ENCODE results near the gene KIF24.
"Not testable (repeated sequence)": the region's sequence is repeated elsewhere in the genome, so short reads cannot be mapped to it uniquely, and the experiment has no call there.

Gene KIF24

GRCh38 chr9:34328987-34329832, at the start of gene KIF24, which contains the start of gene NUDT2:
Gene KIF24 (minus strand): TSS chr9:34329268. CDS start chr9:34311346, 17,922 bp downstream.
Gene NUDT2 (plus strand): TSS chr9:34329569. CDS start chr9:34339040, 9,471 bp downstream.
- DNase-seq = peak; percentile 99

DNA sequence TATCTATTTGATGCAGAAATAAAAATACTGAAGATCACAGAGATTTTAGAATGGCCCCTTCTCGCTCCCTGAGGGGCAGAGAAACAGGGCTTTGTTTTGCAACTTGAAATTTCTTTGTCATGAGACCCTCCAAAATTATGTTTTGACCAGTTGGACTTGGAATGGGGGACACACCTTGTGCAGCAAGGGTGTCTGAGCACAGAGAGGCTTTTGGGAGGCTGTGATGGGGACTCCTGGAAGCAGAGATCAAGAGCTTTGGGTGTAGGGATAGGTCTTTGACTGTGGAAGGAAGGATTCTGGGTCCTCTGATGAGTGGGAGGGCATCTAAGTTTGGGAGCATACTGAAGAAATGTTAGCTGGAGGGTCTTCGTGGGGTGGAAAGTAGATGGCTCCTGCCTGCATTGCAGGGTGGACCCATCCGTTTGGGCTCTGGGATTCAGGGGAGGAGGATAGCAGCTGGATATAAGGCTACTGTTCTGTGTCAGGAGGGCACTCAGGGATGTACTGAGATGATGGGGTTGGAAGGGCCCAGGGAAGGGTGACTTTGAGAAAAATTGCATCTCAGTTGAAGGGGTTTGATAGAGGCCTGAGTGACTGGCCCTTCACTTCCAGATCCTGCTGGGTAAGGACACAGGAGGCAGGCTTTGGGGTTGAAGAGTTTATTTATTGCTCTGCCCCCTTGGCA, 49.5 kb upstream of the KIF24 start:
- DNase-seq = no peak

GRCh38 chr9:34377404-34377746, 48.3 kb upstream of the KIF24 start:
- DNase-seq = no peak

GRCh38 chr9:34376596-34377403, 47.7 kb upstream of the KIF24 start, which contains the start of gene MYORG:
Gene MYORG (minus strand): TSS chr9:34376898. CDS start chr9:34372943, 3,955 bp downstream.
- DNase-seq = peak; percentile 99

DNA sequence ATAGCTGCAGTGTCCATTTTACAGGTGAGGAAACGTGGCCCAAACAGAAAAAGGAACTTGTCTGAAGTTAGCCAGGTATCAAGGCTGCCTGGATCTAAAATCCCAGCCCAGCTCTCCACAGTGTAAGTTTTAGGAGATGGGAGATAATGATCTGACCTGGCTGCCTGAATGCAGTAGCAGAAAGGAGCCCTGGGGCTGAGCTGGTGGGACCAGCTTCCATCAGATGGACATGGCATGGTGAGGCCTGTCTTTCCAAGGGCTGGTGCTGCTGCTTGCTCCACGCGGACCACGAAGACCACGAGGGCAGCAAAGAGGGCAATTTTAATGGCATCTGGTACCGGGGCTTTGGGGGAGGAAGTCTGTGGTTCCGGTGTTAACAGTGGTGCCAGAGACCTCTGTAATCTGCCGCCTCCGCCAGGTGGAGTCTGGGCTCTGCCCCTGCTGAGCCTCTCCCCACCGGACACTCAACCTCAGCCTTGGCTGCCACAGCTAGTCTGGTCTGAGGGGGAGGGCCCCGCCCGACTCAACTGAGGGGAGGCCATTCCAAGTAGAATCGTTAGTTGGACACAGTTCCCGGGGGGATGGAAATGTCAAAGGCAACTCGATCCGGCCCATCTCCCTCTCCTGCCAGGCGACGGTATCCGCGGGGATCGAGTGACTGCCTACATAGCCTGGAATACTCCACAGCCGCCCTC, 47.0 kb upstream of the KIF24 start:
- DNase-seq = peak; percentile 71

GRCh38 chr9:34374905-34375552, 46.0 kb upstream of the KIF24 start:
- DNase-seq = no peak

- DNase-seq = no peak
Measured at GRCh38 chr9:34374339-34374738, 45.3 kb upstream of the KIF24 start.

- DNase-seq = no peak
Measured at GRCh38 chr9:34373749-34374148, 44.7 kb upstream of the KIF24 start.

GRCh38 chr9:34372467-34373011, 43.5 kb upstream of the KIF24 start:
- DNase-seq = no peak

- DNase-seq = no peak
Measured at GRCh38 chr9:34371886-34372466, 42.9 kb upstream of the KIF24 start.

DNA sequence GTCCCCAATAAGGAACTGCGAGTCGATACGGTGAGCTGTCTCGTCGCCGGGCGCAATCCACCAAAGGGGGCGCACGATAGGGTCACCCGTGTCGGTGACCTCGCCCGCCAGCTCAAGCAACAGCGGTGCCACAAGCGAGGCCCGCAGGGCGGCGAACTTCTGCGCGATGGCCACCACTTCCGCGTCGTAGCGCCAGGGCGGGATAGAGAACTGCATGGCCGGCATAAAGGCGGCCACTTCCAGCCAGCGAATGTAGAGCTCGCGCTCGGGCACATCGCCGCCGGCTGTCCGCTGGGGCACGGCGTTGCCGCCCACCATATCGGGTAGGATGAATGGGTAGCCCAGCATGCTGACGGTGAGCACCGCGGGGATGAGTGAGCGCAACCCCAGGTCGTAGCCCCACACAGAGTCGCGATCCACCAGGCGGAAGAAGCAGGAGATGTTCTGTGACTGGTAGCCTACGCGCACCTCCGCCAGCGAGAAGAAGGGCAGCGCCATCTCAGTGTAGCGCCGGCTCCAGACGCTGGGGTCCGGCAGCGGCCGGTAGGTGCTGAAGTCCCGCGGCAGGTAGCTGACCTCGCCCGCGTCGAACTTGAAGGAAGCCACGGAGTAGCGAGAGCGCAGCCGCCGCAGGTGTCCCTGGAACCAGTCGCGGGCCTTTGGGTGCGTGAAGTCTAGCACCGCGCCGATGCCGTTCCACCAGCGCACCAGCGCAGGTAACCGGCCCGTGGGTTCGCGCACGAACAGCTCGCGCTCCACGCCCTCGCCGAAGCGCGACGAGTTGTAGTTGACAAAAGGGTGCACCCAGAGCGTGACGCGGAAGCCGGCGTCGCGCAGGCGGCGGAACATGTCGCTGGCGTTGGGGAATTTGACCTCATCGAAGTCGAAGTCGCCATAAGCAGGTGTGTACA, 42.2 kb upstream of the KIF24 start:
- peak; percentile 43 for DNase-seq

- no peak for DNase-seq
Measured at GRCh38 chr9:34370335-34370969, 41.4 kb upstream of the KIF24 start.

- DNase-seq = no peak
Measured at GRCh38 chr9:34369636-34370035, 40.6 kb upstream of the KIF24 start.

DNA sequence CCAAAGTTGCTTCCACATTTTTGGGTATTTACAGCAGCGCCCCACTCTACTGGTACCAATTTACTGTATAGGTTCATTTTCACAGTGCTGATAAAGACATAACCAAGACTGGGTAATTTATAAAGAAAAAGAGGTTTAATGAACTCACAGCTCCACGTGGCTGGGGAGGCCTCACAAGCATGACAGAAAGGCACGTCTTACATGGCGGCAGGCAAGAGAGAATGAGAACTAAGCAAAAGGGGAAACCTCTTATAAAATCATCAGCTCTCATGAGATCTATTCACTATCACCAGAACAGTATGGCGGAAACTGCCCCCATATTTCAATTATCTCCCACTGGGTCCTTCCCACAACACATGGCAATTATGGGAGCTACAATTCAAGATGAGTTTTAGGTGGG, 39.7 kb upstream of the KIF24 start:
- not testable (repeated sequence) for DNase-seq

- DNase-seq = not testable (repeated sequence)
Measured at GRCh38 chr9:34367751-34368410, 38.8 kb upstream of the KIF24 start.

DNA sequence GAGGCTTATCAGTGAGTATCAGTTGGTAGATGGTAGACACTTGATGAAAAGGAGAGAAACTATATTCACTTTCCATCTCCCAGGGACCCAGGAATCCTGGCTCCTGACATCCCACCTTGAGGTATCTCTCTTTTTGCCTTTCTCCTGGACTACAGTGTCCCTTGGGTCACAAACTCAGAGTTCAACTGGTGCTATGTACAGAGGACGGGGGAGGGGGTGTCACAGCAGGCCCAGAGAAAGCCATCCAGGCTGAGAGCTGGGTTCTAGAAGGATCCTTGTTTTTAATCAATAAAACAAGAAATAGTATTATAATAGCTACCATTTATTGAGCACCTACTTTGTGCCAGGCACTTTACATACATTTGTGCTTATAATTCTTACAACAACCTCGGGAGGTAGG, 37.3 kb upstream of the KIF24 start:
- DNase-seq = no peak

DNA sequence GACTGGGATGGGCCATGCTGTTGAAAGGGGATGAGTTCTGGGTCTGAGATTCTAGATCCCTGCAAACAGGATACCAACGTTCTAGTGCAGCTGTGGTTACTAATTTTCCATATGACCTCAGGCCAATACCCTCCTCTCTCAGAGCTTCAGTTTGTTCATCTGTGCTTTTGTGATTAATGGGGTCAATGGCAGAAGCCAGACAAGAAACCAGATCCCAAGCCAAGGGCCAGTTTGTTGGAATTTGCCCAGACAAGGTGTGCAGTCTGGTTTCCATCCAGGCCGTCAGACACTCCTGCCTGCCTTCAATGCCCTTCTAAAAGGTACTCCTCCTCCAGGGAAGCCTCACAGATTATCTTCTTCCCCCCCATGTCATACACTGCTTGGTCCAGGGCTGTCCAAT, 36.2 kb upstream of the KIF24 start:
- no peak for DNase-seq

- DNase-seq = no peak
Measured at GRCh38 chr9:34363619-34364351, 34.7 kb upstream of the KIF24 start.

All from CD4-positive, alpha-beta T cell treated with Interleukin-17A for 1 hour (primary cell).